ENCODE measurements around the gene MAN1A2. TPM values are rescaled to one million over a fixed set of nuclear protein-coding genes. Genes with fewer than 3 reads are reported as not detected.
"Not testable (repeated sequence)": the region's sequence is repeated elsewhere in the genome, so short reads cannot be mapped to it uniquely, and the experiment has no call there.

Gene MAN1A2
- polyA plus RNA-seq, 12 donors = 24.0 to 34.7 (median 26.3) TPM; not detected in 1

- no peak for DNase-seq
These were observed 25.5 kb downstream of the MAN1A2 start for GRCh38 chr1:117392771-117393170.

GRCh38 chr1:117396074-117396473 lies 28.8 kb downstream of the MAN1A2 start:
- DNase-seq = no peak

GRCh38 chr1:117396636-117397035 lies 29.4 kb downstream of the MAN1A2 start:
- DNase-seq = no peak

- no peak for DNase-seq
These were observed 31.7 kb downstream of the MAN1A2 start for GRCh38 chr1:117398957-117399356.

- no peak for DNase-seq
These were observed 34.5 kb downstream of the MAN1A2 start for GRCh38 chr1:117401761-117402160.

- no peak for DNase-seq
These were observed 36.3 kb downstream of the MAN1A2 start for GRCh38 chr1:117403597-117403996.

- no peak for DNase-seq
These were observed 37.8 kb downstream of the MAN1A2 start for GRCh38 chr1:117405042-117405441.

- no peak for DNase-seq
These were observed 45.2 kb downstream of the MAN1A2 start for GRCh38 chr1:117412472-117412871.

GRCh38 chr1:117413412-117413811 lies 46.2 kb downstream of the MAN1A2 start:
- DNase-seq = no peak

GRCh38 chr1:117414943-117415342 lies 47.7 kb downstream of the MAN1A2 start:
- no peak for DNase-seq

- DNase-seq = no peak
These were observed 48.8 kb downstream of the MAN1A2 start for GRCh38 chr1:117416004-117416403.

- DNase-seq = no peak
These were observed 49.4 kb downstream of the MAN1A2 start for GRCh38 chr1:117416546-117417125.

- no peak for DNase-seq
These were observed 57.9 kb downstream of the MAN1A2 start for GRCh38 chr1:117425050-117425734.

GRCh38 chr1:117427297-117427696 lies 60.0 kb downstream of the MAN1A2 start:
- no peak for DNase-seq

- DNase-seq = no peak
These were observed 66.7 kb downstream of the MAN1A2 start for GRCh38 chr1:117433943-117434342.

GRCh38 chr1:117436513-117436912 lies 69.3 kb downstream of the MAN1A2 start:
- no peak for DNase-seq

- no peak for DNase-seq
These were observed 80.4 kb downstream of the MAN1A2 start for GRCh38 chr1:117447661-117448060.

GRCh38 chr1:117452216-117452615 lies 85.0 kb downstream of the MAN1A2 start:
- no peak for DNase-seq

- no peak for DNase-seq
These were observed 86.7 kb downstream of the MAN1A2 start for GRCh38 chr1:117453958-117454357.

GRCh38 chr1:117458410-117458809 lies 91.2 kb downstream of the MAN1A2 start:
- DNase-seq = not testable (repeated sequence)

- no peak for DNase-seq
These were observed 99.5 kb downstream of the MAN1A2 start for GRCh38 chr1:117466761-117467160.

- DNase-seq = no peak
These were observed 100.1 kb downstream of the MAN1A2 start for GRCh38 chr1:117467336-117467735.

- no peak for DNase-seq
These were observed 105.8 kb downstream of the MAN1A2 start for GRCh38 chr1:117473063-117473462.

- DNase-seq = not testable (repeated sequence)
These were observed 108.2 kb downstream of the MAN1A2 start for GRCh38 chr1:117475495-117475894.
